Tibial nerve (tissue), 4 donors: ENCODE results near the gene RNF13. TPM values are rescaled to one million over a fixed set of nuclear protein-coding genes. Genes with fewer than 3 reads are reported as not detected.

Source experiments
- DNase-seq, 2 donors: peaks; one replicate each; pipeline ENCODE4 v3.0.0-alpha.2; 2019; ENCODE audit warnings: low spot score in 2 of 2
- H3K27ac ChIP-seq, 4 donors: fragments of 200-600 bp; sonication (generic) in 3 of 4; one replicate each; pipeline ENCODE4 v1.5.1; 2017 to 2019; ENCODE audit warnings: mild to moderate bottlenecking in 1 of 4
- H3K27me3 ChIP-seq, 2 donors: fragments of 200-600 bp; sonication (generic) in 1 of 2; one replicate each; pipeline versions ENCODE4 v1.5.1 to v1.6.0; 2017 to 2019
- H3K36me3 ChIP-seq, 3 donors: fragments of 200-600 bp; sonication (generic); one replicate each; pipeline ENCODE4 v1.5.1; 2018 to 2019
- H3K4me1 ChIP-seq, 4 donors: fragments of 200-600 bp; sonication (generic) in 3 of 4; one replicate each; pipeline ENCODE4 v1.5.1; 2017 to 2019
- H3K4me3 ChIP-seq, 4 donors: fragments of 200-600 bp; sonication (generic) in 3 of 4; one replicate each; pipeline ENCODE4 v1.5.1; 2017 to 2019; ENCODE audit warnings: mild to moderate bottlenecking in 1 of 4, moderate library complexity in 1 of 4
- H3K9me3 ChIP-seq, 4 donors: fragments of 200-600 bp; sonication (generic) in 3 of 4; one replicate each; pipeline ENCODE4 v1.5.1; 2017 to 2019
- EP300 ChIP-seq, 2 donors: sonication (generic); formaldehyde crosslinking; IDR thresholded peaks; one replicate each; pipeline ENCODE4 v1.6.1; 2017; ENCODE audit warnings: antibody characterized with exemption in 2 of 2, mild to moderate bottlenecking in 1 of 2
- POLR2A ChIP-seq, 2 donors: fragments of 450-650 bp; IDR thresholded peaks; one replicate each; pipeline ENCODE4 v1.6.1; 2017; ENCODE audit warnings: antibody characterized with exemption in 2 of 2, mild to moderate bottlenecking in 2 of 2, moderate library complexity in 2 of 2
- whole genome bisulfite sequencing, 2 donors: methylation state at CpG; one replicate each; pipeline ENCODE4 v1.1.5; 2018; 5-methylcytosine and 5-hydroxymethylcytosine counted together
- total RNA-seq, 4 donors: library from RNA; depleted of rRNA; stranded (reverse); fragments of >200 nt; gene quantifications; one replicate each; pipeline ENCODE4 v1.1.0, GENCODE V29; 2016
- TF ChIP-seq, protein P1 (sequence below), 5 experiments: fragments of 200-600 bp in 3 of 5; fragments of 450-650 bp in 2 of 5; sonication (generic) in 3 of 5; IDR thresholded peaks; one replicate each; pipeline ENCODE4 v1.5.1; 2016 to 2019; ENCODE audit warnings: antibody characterized with exemption in 5 of 5, mild to moderate bottlenecking in 3 of 5, moderate library complexity in 2 of 5

Gene RNF13
- total RNA-seq, 4 donors from 2014 or later = 107 to 142 (median 128) TPM

DNA sequence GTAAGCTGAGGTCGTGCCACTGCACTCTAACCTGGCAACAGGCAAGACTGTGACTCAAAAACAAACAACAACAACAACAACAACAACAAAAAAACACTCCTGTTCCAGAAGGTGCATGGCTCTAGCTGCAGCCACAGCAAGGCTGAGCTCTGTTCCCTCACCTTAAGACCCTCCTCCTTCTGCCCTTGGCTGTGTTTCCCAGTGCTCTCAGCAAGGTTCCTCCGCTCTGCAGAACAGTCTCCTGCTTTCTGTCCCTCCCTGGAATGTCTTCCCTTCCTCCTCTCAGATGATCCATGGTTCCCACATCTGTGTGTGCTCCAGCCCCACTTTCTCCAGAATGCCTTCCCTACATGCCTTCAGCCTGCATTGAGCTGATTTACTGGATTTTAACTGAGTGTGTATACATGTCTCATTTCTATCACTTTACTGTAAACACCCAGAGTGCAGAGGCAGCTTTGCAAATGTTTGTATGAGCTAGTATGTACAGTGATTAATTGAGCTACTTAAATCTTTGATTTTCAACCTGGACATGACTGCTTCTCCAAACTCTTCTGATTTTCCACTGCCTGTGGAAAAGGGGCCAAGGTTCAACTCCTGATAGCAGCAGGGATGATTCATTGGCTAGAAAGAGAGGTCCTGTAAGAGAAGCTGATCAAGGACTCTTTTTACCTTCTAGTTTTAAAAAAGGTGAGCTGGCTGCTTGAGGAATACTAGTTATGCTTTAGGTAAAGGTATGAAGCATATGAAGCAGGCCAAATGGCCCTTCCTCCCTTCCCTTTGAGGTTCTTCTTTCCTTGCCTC lies 35.4 kb upstream of the RNF13 start:
- no peak overlapping the region for H3K27ac ChIP-seq

DNA sequence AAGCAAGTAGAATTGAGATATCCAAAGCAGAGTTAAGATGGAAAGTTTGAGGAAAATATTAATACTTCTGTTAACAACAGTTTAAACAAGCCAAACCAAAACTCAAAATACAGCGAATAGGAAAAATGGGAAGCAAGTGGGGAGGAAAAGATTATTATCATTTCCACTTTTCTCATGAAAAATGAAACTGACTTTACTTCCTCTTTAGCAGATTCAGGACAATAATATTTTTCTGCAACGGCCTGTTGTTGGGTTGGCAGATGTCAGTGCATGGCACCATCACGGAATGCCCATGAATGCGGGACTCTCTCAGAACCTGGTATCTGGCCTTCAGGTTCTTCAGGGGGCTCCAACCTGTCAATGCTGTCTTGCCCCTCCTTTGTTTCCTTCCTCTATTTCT lies 31.8 kb upstream of the RNF13 start:
- Histone ChIP-seq H3K27ac (peak overlapping the region in 2 of 4 donors; percentile 20 to 52), H3K9me3 (no peaks in the 10 kb centered on the region), H3K27me3 (no peaks in the 10 kb centered on the region), H3K4me1 (peaks cover 0 to 16% (median 3%) of the 10 kb centered on the region in 4 donors), H3K4me3 (no peak overlapping the region), H3K36me3 (no peaks in the 10 kb centered on the region)
- no peak for DNase-seq
- TF ChIP-seq POLR2A (IDR thresholded peaks at IDR 0.05) (no peak), EP300 (IDR thresholded peaks at IDR 0.05) (no peak)
- TF ChIP-seq, protein P1, sequence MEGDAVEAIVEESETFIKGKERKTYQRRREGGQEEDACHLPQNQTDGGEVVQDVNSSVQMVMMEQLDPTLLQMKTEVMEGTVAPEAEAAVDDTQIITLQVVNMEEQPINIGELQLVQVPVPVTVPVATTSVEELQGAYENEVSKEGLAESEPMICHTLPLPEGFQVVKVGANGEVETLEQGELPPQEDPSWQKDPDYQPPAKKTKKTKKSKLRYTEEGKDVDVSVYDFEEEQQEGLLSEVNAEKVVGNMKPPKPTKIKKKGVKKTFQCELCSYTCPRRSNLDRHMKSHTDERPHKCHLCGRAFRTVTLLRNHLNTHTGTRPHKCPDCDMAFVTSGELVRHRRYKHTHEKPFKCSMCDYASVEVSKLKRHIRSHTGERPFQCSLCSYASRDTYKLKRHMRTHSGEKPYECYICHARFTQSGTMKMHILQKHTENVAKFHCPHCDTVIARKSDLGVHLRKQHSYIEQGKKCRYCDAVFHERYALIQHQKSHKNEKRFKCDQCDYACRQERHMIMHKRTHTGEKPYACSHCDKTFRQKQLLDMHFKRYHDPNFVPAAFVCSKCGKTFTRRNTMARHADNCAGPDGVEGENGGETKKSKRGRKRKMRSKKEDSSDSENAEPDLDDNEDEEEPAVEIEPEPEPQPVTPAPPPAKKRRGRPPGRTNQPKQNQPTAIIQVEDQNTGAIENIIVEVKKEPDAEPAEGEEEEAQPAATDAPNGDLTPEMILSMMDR (IDR thresholded peaks at IDR 0.05) = no peak
- 72 to 81% methylated on average over 4 of the region's 4 CpGs for WGBS, 2 donors

More for the DNA sequence above, 35.4 kb upstream of the RNF13 start:
- Histone ChIP-seq H3K36me3 (no peaks in the 10 kb centered on the region), H3K27me3 (no peaks in the 10 kb centered on the region), H3K9me3 (no peaks in the 10 kb centered on the region), H3K4me3 (no peak overlapping the region), H3K4me1 (peaks cover 0 to 5% (median 1%) of the 10 kb centered on the region in 4 donors)
- WGBS, 2 donors = 79 to 95% methylated on average over 2 of the region's 2 CpGs
- no peak for TF ChIP-seq POLR2A (IDR thresholded peaks at IDR 0.05)
- DNase-seq = no peak

DNA sequence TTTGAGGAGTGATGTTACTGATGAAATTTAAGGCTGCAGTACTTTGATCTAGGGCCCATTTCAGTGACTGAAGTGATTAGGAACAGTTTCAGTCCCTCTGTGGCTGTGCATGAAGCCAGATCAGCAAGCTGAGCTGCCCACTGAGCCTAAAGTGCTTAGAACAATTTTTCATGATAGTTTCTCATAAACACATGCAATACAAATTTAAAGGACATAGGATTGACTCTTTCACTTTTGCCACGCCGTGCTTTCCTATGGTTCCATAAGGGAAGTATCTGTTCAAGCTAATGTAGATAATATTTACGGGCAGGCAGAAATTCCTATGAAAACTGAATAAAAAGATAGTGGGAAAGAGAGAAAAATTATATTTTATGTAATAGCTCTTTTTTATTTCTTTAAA lies 31.3 kb upstream of the RNF13 start:
- H3K4me3 ChIP-seq = no peak overlapping the region
- 79 to 88% methylated on average over 3 of the region's 3 CpGs for WGBS, 2 donors
- TF ChIP-seq, protein P1 (IDR thresholded peaks at IDR 0.05) = no peak
- TF ChIP-seq POLR2A (IDR thresholded peaks at IDR 0.05) (no peak), EP300 (IDR thresholded peaks at IDR 0.05) (no peak)
- peak overlapping the region in 2 of 4 donors; percentile 20 to 52 for H3K27ac ChIP-seq
- H3K27me3 ChIP-seq = no peaks in the 10 kb centered on the region
- no peaks in the 10 kb centered on the region for H3K9me3 ChIP-seq
- DNase-seq = no peak
- H3K36me3 ChIP-seq = no peaks in the 10 kb centered on the region
- H3K4me1 ChIP-seq = peaks cover 0 to 16% (median 3%) of the 10 kb centered on the region in 4 donors

DNA sequence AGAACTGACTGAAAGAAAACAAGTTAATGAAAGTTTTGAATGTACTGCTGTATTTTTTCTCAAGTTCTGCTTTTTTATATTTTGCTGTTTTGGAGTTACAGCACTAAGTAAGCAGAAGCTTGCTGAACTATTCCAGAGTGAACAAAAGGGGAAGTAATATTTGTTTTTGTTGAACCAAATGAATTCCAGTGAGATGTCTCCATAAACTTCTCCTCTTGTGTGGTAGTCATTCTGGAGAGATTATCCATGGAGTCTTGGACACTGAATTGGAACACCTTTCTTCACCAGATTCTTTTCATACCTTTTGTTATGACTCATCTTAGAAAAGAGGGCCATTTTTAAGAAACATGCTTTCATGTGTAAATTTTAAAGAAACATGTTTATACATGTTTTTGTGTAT lies 29.4 kb upstream of the RNF13 start:
- H3K4me1 ChIP-seq = peaks cover 0 to 25% (median 3%) of the 10 kb centered on the region in 4 donors
- H3K36me3 ChIP-seq = no peaks in the 10 kb centered on the region
- no peaks in the 10 kb centered on the region for H3K27me3 ChIP-seq
- H3K4me3 ChIP-seq = no peak overlapping the region
- no peak for DNase-seq
- no peaks in the 10 kb centered on the region for H3K9me3 ChIP-seq
- peak overlapping the region in 2 of 4 donors; percentile 71 to 83 for H3K27ac ChIP-seq
- TF ChIP-seq EP300 (IDR thresholded peaks at IDR 0.05) (peak in 1 of 2 donors; percentile 32), POLR2A (IDR thresholded peaks at IDR 0.05) (no peak)

DNA sequence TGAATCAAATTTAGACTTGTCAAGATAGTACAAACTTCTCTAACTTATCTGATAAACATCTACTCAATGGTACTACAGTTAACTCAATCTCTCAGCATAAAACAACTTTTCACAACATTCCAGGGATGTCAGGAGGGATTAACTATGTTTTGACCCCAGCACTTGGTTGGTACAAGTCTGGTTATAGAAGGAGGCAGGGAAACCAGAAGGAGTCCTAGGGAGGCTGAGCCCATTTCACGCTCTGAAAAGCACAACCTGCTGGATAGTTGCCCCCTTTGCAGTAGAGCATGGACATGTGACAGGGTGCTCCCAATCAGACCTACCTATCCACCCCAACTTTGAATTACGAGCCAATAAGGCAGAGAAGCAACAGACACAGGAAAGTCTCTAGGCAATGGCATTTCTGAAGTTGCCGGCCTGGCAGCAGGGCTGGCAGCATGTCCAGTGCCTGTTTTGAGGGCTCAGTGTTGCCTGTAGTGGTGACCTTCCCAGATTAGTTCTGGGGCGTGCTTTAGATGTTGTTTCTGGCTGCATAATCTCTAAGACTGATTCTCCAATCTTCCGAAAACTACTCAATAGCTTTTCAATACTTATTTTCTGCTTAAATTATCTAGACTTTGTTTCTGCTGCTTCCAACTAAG lies 28.8 kb upstream of the RNF13 start:
- Histone ChIP-seq H3K27me3 (no peaks in the 10 kb centered on the region), H3K27ac (peak overlapping the region in 2 of 4 donors; percentile 71 to 83), H3K36me3 (no peaks in the 10 kb centered on the region), H3K9me3 (no peaks in the 10 kb centered on the region), H3K4me1 (peaks cover 0 to 25% (median 3%) of the 10 kb centered on the region in 4 donors), H3K4me3 (no peak overlapping the region)
- 79 to 82% methylated on average over 5 of the region's 5 CpGs for WGBS, 2 donors
- DNase-seq = no peak
- TF ChIP-seq, protein P1 (IDR thresholded peaks at IDR 0.05) = no peak
- TF ChIP-seq POLR2A (IDR thresholded peaks at IDR 0.05) (no peak), EP300 (IDR thresholded peaks at IDR 0.05) (no peak)

DNA sequence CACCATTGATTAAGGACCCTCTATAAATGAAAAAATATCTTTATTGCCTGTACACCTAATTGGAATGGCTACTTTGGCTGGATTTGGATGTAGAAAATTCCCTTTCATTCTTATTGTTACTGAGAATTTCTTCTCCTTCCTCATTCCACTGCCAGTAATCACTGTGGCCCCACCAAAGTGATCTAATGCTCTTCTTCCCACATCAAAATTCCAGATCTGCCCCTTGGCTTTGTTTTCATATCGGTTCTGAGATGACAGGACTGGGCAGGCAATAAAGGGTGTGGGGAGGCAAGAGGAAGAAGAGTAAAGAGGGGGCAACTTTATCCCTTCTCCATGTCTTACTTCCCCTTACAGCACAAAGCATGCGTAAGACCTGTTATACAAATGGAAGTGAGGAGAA lies 22.7 kb upstream of the RNF13 start:
- Histone ChIP-seq H3K4me1 (peaks cover 0 to 9% (median 0%) of the 10 kb centered on the region in 4 donors), H3K4me3 (no peak overlapping the region), H3K9me3 (no peaks in the 10 kb centered on the region), H3K36me3 (no peaks in the 10 kb centered on the region), H3K27ac (no peak overlapping the region), H3K27me3 (no peaks in the 10 kb centered on the region)
- WGBS, 2 donors = 60 to 62% methylated on average over 2 of the region's 2 CpGs
- TF ChIP-seq EP300 (IDR thresholded peaks at IDR 0.05) = no peak
- TF ChIP-seq POLR2A (IDR thresholded peaks at IDR 0.05) = no peak
- DNase-seq = no peak
